HCT116 (cell line): ENCODE data around the gene ANKRD36B. TPM values are rescaled to one million over a fixed set of nuclear protein-coding genes. Genes with fewer than 3 reads are reported as not detected.
"Not testable (repeated sequence)": the region's sequence is repeated elsewhere in the genome, so short reads cannot be mapped to it uniquely, and the experiment has no call there.

Source experiments
- ATAC-seq: fragments of 200-7000 bp; cut with Tn5 transposase; 2 replicates; pipeline ENCODE4 v1.9.1; 2020; ENCODE audit warnings: mild to moderate bottlenecking, moderate library complexity
- BruUV-seq: library from RNA; stranded (reverse); fragments of 400-500 nt; replicated peaks from 2 replicates; lab custom pipeline; 2021; lab: Mats Ljungman, UMichigan
- CTCF ChIA-PET: fragments of 300-600 bp; sonication (Branson Sonifier 250); formaldehyde crosslinking; loops from one replicate; lab custom pipeline; 2021; ENCODE audit warnings: antibody characterized with exemption; lab: Charles Lee
- POLR2A ChIA-PET: fragments of 300-600, 350-600 bp; sonication (Branson Sonifier 250); formaldehyde crosslinking; loops from one replicate; lab custom pipeline; 2021; ENCODE audit warnings: antibody characterized with exemption; lab: Charles Lee
- RAD21 ChIA-PET, 2 experiments: fragments of 300-600 bp; sonication (Branson Sonifier 250); formaldehyde crosslinking; loops; one replicate each; lab custom pipeline; 2023; ENCODE audit warnings: low total read pairs in 2 of 2; ENCODE audit not compliant: uncharacterized antibody in 2 of 2, unreplicated experiment in 2 of 2, low non-redundant PET in 1 of 2; lab: Charles Lee
- DNase-seq: peaks from one replicate; pipeline ENCODE4 v3.0.0-alpha.2; 2010; ENCODE audit warnings: low read depth, low spot score
- H2AFZ ChIP-seq: fragments of 200-600 bp; shearing (Covaris generic), sonication (generic); 2 replicates; pipeline ENCODE4 v1.6.1; 2017; ENCODE audit warnings: low read depth, mixed run types, mixed read lengths, antibody characterized with exemption, low read length; ENCODE audit not compliant: poor library complexity, severe bottlenecking
- H3K27ac ChIP-seq: 2 replicates; pipeline ENCODE4 v1.5.1; 2012; ENCODE audit warnings: low read depth, low read length
- H3K27me3 ChIP-seq: fragments of 200-600 bp; sonication (generic); 2 replicates; pipeline ENCODE4 v1.6.1; 2016; ENCODE audit warnings: mixed run types, low read length, mixed read lengths; ENCODE audit not compliant: insufficient read depth
- H3K36me3 ChIP-seq, 2 experiments: fragments of 200-500 bp in 1 of 2; fragments of 200-600 bp in 1 of 2; sonication (Bioruptor generic) in 1 of 2; sonication (generic) in 1 of 2; 2 replicates each; pipeline versions ENCODE4 v1.5.1 to v1.6.1; 2014 to 2016; ENCODE audit warnings: low read length in 2 of 2, inconsistent platforms in 1 of 2, mixed read lengths in 1 of 2, mixed run types in 1 of 2; ENCODE audit not compliant: insufficient read depth in 2 of 2, control insufficient read depth in 1 of 2
- H3K4me1 ChIP-seq, 2 experiments: fragments of 200-600 bp in 1 of 2; sonication (generic) in 1 of 2; 2 replicates each; pipeline versions ENCODE4 v1.5.1 to v1.6.1; 2012 to 2017; ENCODE audit warnings: low read length in 2 of 2, inconsistent platforms in 1 of 2, mild to moderate bottlenecking in 1 of 2, mixed read lengths in 1 of 2, mixed run types in 1 of 2, moderate library complexity in 1 of 2; ENCODE audit not compliant: insufficient read depth in 2 of 2, control insufficient read depth in 1 of 2
- H3K4me2 ChIP-seq: fragments of 200-600 bp; sonication (generic); 2 replicates; pipeline ENCODE4 v1.6.1; 2017; ENCODE audit warnings: mixed run types, low read length, mixed read lengths
- H3K4me3 ChIP-seq, 2 experiments: fragments of 200-600 bp in 1 of 2; sonication (generic) in 1 of 2; replicated peaks in 1 of 2; 2 replicates each; pipeline ENCODE4 v1.5.1; 2011 to 2016; ENCODE audit warnings: low read length in 2 of 2, control low read depth in 1 of 2, low read depth in 1 of 2, mild to moderate bottlenecking in 1 of 2, mixed read lengths in 1 of 2, mixed run types in 1 of 2
- H3K79me2 ChIP-seq: fragments of 200-600 bp; sonication (generic); 2 replicates; pipeline ENCODE4 v1.6.1; 2017; ENCODE audit warnings: mild to moderate bottlenecking, mixed run types, low read length, moderate library complexity, mixed read lengths; ENCODE audit not compliant: insufficient read depth
- H3K9ac ChIP-seq: fragments of 200-600 bp; sonication (generic); 2 replicates; pipeline ENCODE4 v1.6.1; 2016; ENCODE audit warnings: low read length, mixed read lengths
- H3K9me2 ChIP-seq: fragments of 200-600 bp; sonication (generic), shearing (Covaris generic); 2 replicates; pipeline ENCODE4 v1.6.1; 2017; ENCODE audit warnings: mixed run types, mild to moderate bottlenecking, moderate library complexity; ENCODE audit not compliant: insufficient read depth
- H3K9me3 ChIP-seq, 2 experiments: fragments of 200-500 bp in 1 of 2; fragments of 200-600 bp in 1 of 2; sonication (Bioruptor generic) in 1 of 2; sonication (generic) in 1 of 2; 2 replicates each; pipeline ENCODE4 v1.6.1; 2014 to 2017; ENCODE audit warnings: low read length in 2 of 2, mixed read lengths in 2 of 2, inconsistent platforms in 1 of 2, low read depth in 1 of 2, mild to moderate bottlenecking in 1 of 2, mixed run types in 1 of 2, moderate library complexity in 1 of 2; ENCODE audit not compliant: control insufficient read depth in 1 of 2, insufficient read depth in 1 of 2
- H4K20me1 ChIP-seq: fragments of 200-600 bp; sonication (generic), shearing (Covaris generic); 2 replicates; pipeline ENCODE4 v1.6.1; 2017; ENCODE audit warnings: mixed run types, mild to moderate bottlenecking, moderate library complexity; ENCODE audit not compliant: insufficient read depth
- ATF3 ChIP-seq: IDR thresholded peaks from 2 replicates; pipeline ENCODE4 v1.6.1; 2012
- CEBPB ChIP-seq: IDR thresholded peaks from 2 replicates; pipeline ENCODE4 v1.6.1; 2012; ENCODE audit warnings: low read depth
- CTCF ChIP-seq, 3 experiments: fragments of 200-600 bp in 1 of 3; sonication (generic) in 1 of 3; IDR thresholded peaks in 2 of 3; conservative IDR thresholded peaks in 1 of 3; 2 replicates each; pipeline ENCODE4 v1.5.1; 2012 to 2017; ENCODE audit warnings: low read depth in 2 of 3, low read length in 2 of 3, antibody characterized with exemption in 1 of 3, borderline replicate concordance in 1 of 3, control low read depth in 1 of 3, mild to moderate bottlenecking in 1 of 3, mixed read lengths in 1 of 3, mixed run types in 1 of 3, moderate library complexity in 1 of 3; ENCODE audit not compliant: insufficient read depth in 1 of 3
- EGR1 ChIP-seq: IDR thresholded peaks from 2 replicates; pipeline ENCODE4 v1.6.1; 2012; ENCODE audit warnings: low read depth
- EZH2 ChIP-seq: fragments of 200-600 bp; sonication (generic); IDR thresholded peaks from 2 replicates; pipeline ENCODE4 v1.6.1; 2017; ENCODE audit warnings: antibody characterized with exemption, mixed run types
- EZH2phosphoT487 ChIP-seq: fragments of 200-600 bp; IDR thresholded peaks from 2 replicates; pipeline ENCODE4 v1.6.1; 2018; ENCODE audit warnings: antibody characterized with exemption, borderline replicate concordance
- FOSL1 ChIP-seq: IDR thresholded peaks from 2 replicates; pipeline ENCODE4 v1.6.1; 2012; ENCODE audit warnings: low read depth
- JUND ChIP-seq: IDR thresholded peaks from 2 replicates; pipeline ENCODE4 v1.6.1; 2012
- POLR2AphosphoS5 ChIP-seq: IDR thresholded peaks from 2 replicates; pipeline ENCODE4 v1.6.1; 2011; ENCODE audit warnings: mild to moderate bottlenecking, low read depth, low read length, moderate library complexity
- SP1 ChIP-seq: IDR thresholded peaks from 2 replicates; pipeline ENCODE4 v1.6.1; 2012; ENCODE audit warnings: low read depth
- SRF ChIP-seq: IDR thresholded peaks from 2 replicates; pipeline ENCODE4 v1.6.1; 2012; ENCODE audit warnings: low read depth
- YY1 ChIP-seq: IDR thresholded peaks from 2 replicates; pipeline ENCODE4 v1.6.1; 2011; ENCODE audit warnings: low read length, low read depth, moderate library complexity, mild to moderate bottlenecking; ENCODE audit not compliant: insufficient replicate concordance; ENCODE audit errors: extremely low read depth
- ZBTB33 ChIP-seq: IDR thresholded peaks from 2 replicates; pipeline ENCODE4 v1.6.1; 2011; ENCODE audit warnings: mild to moderate bottlenecking, low read length, moderate library complexity; ENCODE audit not compliant: insufficient replicate concordance; ENCODE audit errors: extremely low read depth
- ZFX ChIP-seq: fragments of 450-650 bp; IDR thresholded peaks from 2 replicates; pipeline ENCODE4 v1.6.1; 2017
- ZNF274 ChIP-seq: fragments of 200-500 bp; sonication (Bioruptor generic); IDR thresholded peaks from 2 replicates; pipeline ENCODE4 v1.6.1; 2014; ENCODE audit warnings: mild to moderate bottlenecking, low read depth, low read length, inconsistent platforms
- intact Hi-C: fragments of 100-400 bp; cut with micrococcal nuclease; formaldehyde crosslinking; loops from 2 replicates; pipeline ENCODE4 v1.10.0; 2022
- total RNA-seq: library from RNA; stranded (reverse); gene quantifications from one replicate; pipeline ENCODE4 v1.2.1, GENCODE V29; 2021; ENCODE audit not compliant: unreplicated experiment

ANKRD36B gene
- total RNA-seq, 1 experiment from 2014 or later: 16.5 TPM

- RAD21 ChIA-PET: no interaction called here
- no TSS peak for BruUV-seq
- Histone ChIP-seq H3K27me3 (no peaks in the 10 kb centered on the region), H3K4me1 (no peaks in the 10 kb centered on the region), H3K27ac (no peak overlapping the region), H3K4me3 (no peak overlapping the region), H2AFZ (no peak overlapping the region), H3K79me2 (no peaks in the 10 kb centered on the region), H3K36me3 (no peaks in the 10 kb centered on the region; a peak in 2 of 4 replicates), H3K9me3 (no peaks in the 10 kb centered on the region), H4K20me1 (no peaks in the 10 kb centered on the region), H3K4me2 (no peak overlapping the region), H3K9ac (no peak overlapping the region)
- intact Hi-C loops: no loop called here
- no peak for ATAC-seq
- no peak for DNase-seq
- CTCF ChIA-PET: no interaction called here
- POLR2A ChIA-PET: no interaction called here
- TF ChIP-seq SRF: no peak
- no peak for TF ChIP-seq ATF3
- no peak for TF ChIP-seq ZFX
- no peak for TF ChIP-seq CTCF (IDR thresholded peaks at IDR 0.05 in 2 of 3, conservative IDR thresholded peaks at IDR 0.05 in 1 of 3; ENCODE audit: borderline replicate concordance in 1 of 3, insufficient read depth in 1 of 3, low read depth in 2 of 3, low read length in 2 of 3)
- TF ChIP-seq CEBPB: no peak
- TF ChIP-seq EZH2phosphoT487: no peak
- TF ChIP-seq ZNF274: no peak
- no peak for TF ChIP-seq SP1
- TF ChIP-seq EZH2: no peak
- no peak for TF ChIP-seq POLR2AphosphoS5
- TF ChIP-seq JUND: no peak
- no peak for TF ChIP-seq EGR1
- no peak for TF ChIP-seq YY1
- TF ChIP-seq FOSL1: no peak
- TF ChIP-seq ZBTB33: no peak
- TF ChIP-seq, all 23 proteins: peak for 0
- H3K9me2 ChIP-seq: no peaks in the 10 kb centered on the region
Observed at GRCh38 chr2:97546711-97547110, 43.0 kb downstream of the ANKRD36B start.

- H3K27ac ChIP-seq, H3K79me2 ChIP-seq, H3K4me3 ChIP-seq, H2AFZ ChIP-seq, H3K9ac ChIP-seq, H3K27me3 ChIP-seq, H3K36me3 ChIP-seq, H4K20me1 ChIP-seq, intact Hi-C loops, RAD21 ChIA-PET, DNase-seq, H3K9me2 ChIP-seq, H3K4me2 ChIP-seq, POLR2A ChIA-PET, ATAC-seq, BruUV-seq, H3K9me3 ChIP-seq, CTCF ChIA-PET, H3K4me1 ChIP-seq: not testable (repeated sequence)
Observed at GRCh38 chr2:97544911-97545310, 44.8 kb downstream of the ANKRD36B start.
